NT2/D1 (cell line): ENCODE results near the gene GSE1.
A peak's percentile ranks its signal among the peaks of the same experiment; 100 is the strongest.

Experiments used
- DNase-seq: peaks from one replicate; pipeline ENCODE4 v3.0.0-alpha.2; 2011; ENCODE audit warnings: low read depth, low spot score
- H3K27me3 ChIP-seq: 2 replicates; pipeline ENCODE4 v1.6.0; 2011; ENCODE audit warnings: mild to moderate bottlenecking; ENCODE audit not compliant: insufficient read length, insufficient read depth
- H3K36me3 ChIP-seq: 2 replicates; pipeline ENCODE4 v1.6.1; 2011; ENCODE audit warnings: mild to moderate bottlenecking, low read length, mixed read lengths; ENCODE audit not compliant: insufficient read depth, insufficient read length
- H3K4me1 ChIP-seq: 2 replicates; pipeline ENCODE4 v1.5.1; 2011; ENCODE audit not compliant: insufficient read depth, insufficient read length
- H3K4me3 ChIP-seq: 2 replicates; pipeline ENCODE4 v1.5.1; 2011; ENCODE audit warnings: low read depth; ENCODE audit not compliant: insufficient read length
- H3K9ac ChIP-seq: 2 replicates; pipeline ENCODE4 v1.6.0; 2011; ENCODE audit warnings: low read depth; ENCODE audit not compliant: insufficient read length
- H3K9me3 ChIP-seq: 2 replicates; pipeline ENCODE4 v1.5.1; 2011; ENCODE audit warnings: mild to moderate bottlenecking, low read length; ENCODE audit not compliant: insufficient read depth
- SUZ12 ChIP-seq: IDR thresholded peaks from 2 replicates; pipeline ENCODE4 v1.6.1; 2011; ENCODE audit not compliant: insufficient read length, insufficient read depth; ENCODE audit errors: extremely low read depth
- YY1 ChIP-seq: IDR thresholded peaks from 2 replicates; pipeline ENCODE4 v1.6.1; 2011; ENCODE audit not compliant: insufficient read length, insufficient read depth
- ZNF274 ChIP-seq: IDR thresholded peaks from 2 replicates; pipeline ENCODE4 v1.6.1; 2011; ENCODE audit warnings: mild to moderate bottlenecking, low read depth, low read length

GSE1 gene

DNA sequence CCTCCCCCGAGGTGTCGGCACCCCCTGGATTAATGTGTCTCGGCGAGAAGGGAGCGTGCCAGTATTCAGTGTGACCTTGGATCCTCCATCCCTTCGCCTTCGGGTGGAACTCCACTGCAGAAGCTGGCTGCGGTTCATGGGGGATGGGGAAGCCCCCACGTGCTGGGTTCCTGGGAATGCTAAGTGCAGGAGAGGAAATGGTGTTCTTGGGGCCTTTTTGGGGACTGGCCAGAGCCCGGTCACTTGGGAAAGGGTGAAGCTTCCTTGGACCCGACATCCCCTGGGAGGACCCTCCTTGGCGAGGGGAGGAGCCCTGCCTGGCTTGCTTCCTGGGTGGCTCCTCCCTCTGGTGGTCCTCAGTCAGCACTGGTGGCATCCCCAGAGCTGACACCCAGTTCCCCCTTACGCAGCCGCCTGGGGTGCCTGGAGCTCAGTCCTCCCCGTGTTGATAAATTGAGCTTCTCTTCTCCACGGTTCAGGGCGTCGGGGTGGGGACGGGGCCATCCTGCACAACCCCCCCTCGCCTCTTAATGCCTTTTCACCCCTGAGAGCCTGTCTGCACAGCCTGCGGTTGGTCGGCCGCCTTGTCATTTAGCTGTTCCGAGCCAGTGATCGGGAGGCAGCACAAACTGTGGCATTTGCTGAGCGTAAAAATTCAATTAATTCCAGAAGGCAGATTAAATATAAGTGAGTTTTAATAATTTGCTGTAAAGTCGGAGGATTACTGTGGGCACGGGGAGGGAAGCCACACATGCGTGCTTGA, 30.7 kb upstream of the GSE1 start:
- Histone ChIP-seq H3K9ac (peak overlapping the region; percentile 91), H3K4me3 (peak overlapping the region; percentile 48), H3K9me3 (no peaks in the 10 kb centered on the region), H3K4me1 (peaks cover 71% of the 10 kb centered on the region), H3K27me3 (peaks cover 8% of the 10 kb centered on the region), H3K36me3 (peaks cover 8% of the 10 kb centered on the region)
- no peak for TF ChIP-seq SUZ12
- TF ChIP-seq ZNF274 = no peak
- no peak for TF ChIP-seq YY1
- no peak for DNase-seq

- H3K36me3 ChIP-seq = peaks cover 8% of the 10 kb centered on the region
- H3K4me3 ChIP-seq = peak overlapping the region; percentile 48
- peaks cover 69% of the 10 kb centered on the region for H3K4me1 ChIP-seq
- peak; percentile 76 for DNase-seq
- H3K9me3 ChIP-seq = no peaks in the 10 kb centered on the region
- TF ChIP-seq SUZ12 (no peak), YY1 (no peak), ZNF274 (no peak)
- H3K9ac ChIP-seq = peak overlapping the region; percentile 91
- H3K27me3 ChIP-seq = peaks cover 8% of the 10 kb centered on the region
These were observed 29.5 kb upstream of the GSE1 start for GRCh38 chr16:85583491-85584181.

DNA sequence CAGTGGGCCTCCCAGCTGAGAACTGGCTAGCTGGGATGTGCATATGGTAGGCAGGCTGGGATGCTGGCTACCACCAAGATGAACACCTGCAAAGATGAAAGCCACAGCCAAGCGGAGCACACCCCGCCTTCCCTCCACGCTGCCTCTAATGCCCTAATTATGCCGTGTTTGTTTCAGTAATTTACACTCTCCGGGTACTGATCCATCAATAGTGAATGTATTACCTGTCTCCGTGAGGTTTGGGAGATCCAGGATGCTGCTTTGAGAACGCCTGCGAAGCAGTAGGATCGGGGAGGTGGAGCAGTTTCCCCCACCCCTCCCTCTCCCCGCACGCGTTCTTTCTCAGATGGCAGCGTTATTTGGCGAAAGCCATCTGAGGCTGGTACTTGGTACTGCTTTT, 28.9 kb upstream of the GSE1 start:
- Histone ChIP-seq H3K27me3 (peaks cover 8% of the 10 kb centered on the region), H3K9me3 (no peaks in the 10 kb centered on the region), H3K4me3 (no peak overlapping the region), H3K9ac (peak overlapping the region; percentile 79), H3K36me3 (peaks cover 8% of the 10 kb centered on the region), H3K4me1 (peaks cover 71% of the 10 kb centered on the region)
- TF ChIP-seq ZNF274 = no peak
- TF ChIP-seq SUZ12 = no peak
- no peak for TF ChIP-seq YY1
- no peak for DNase-seq

- no peak for TF ChIP-seq YY1
- TF ChIP-seq SUZ12 = no peak
- TF ChIP-seq ZNF274 = no peak
- Histone ChIP-seq H3K4me3 (no peak overlapping the region), H3K9me3 (no peaks in the 10 kb centered on the region), H3K9ac (peak overlapping the region; percentile 11), H3K4me1 (peaks cover 66% of the 10 kb centered on the region), H3K36me3 (peaks cover 8% of the 10 kb centered on the region), H3K27me3 (peaks cover 8% of the 10 kb centered on the region)
- DNase-seq = no peak
These were observed 28.3 kb upstream of the GSE1 start for GRCh38 chr16:85584819-85585282.

DNA sequence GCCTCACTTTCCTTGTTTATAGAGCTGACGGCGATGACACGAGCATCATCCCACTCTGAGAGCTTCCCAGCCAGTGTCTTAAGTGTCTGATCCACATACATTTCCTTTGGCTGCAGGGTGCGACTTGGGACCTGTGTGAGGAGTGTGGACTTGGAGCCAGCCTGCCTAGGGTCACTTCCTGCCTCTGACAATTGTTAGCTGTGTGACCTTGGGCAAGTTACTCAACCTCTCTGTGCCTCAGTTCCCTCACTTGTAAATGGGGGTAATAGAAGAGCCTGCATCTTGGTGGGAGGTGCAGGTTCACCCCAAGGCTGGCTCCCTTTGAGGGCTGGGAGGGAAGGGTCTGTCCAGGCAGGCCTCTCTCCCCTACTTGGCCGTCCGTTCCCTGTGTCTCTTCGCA, 27.4 kb upstream of the GSE1 start:
- H3K9ac ChIP-seq = no peak overlapping the region
- TF ChIP-seq SUZ12 (no peak), YY1 (no peak), ZNF274 (no peak)

GRCh38 chr16:85586380-85587104, 26.6 kb upstream of the GSE1 start:
- Histone ChIP-seq H3K4me1 (peaks cover 50% of the 10 kb centered on the region), H3K27me3 (peaks cover 8% of the 10 kb centered on the region), H3K9ac (peak overlapping the region; percentile 5), H3K4me3 (no peak overlapping the region), H3K36me3 (peaks cover under 1% of the 10 kb centered on the region), H3K9me3 (no peaks in the 10 kb centered on the region)
- no peak for DNase-seq
- TF ChIP-seq ZNF274 (no peak), YY1 (no peak), SUZ12 (no peak)

More for the DNA sequence above, 27.4 kb upstream of the GSE1 start:
- Histone ChIP-seq H3K4me3 (no peak overlapping the region), H3K36me3 (peaks cover 8% of the 10 kb centered on the region), H3K27me3 (peaks cover 8% of the 10 kb centered on the region), H3K4me1 (peaks cover 58% of the 10 kb centered on the region), H3K9me3 (no peaks in the 10 kb centered on the region)
- DNase-seq = no peak
